ENCODE measurements around the gene C1RL. TPM values are rescaled to one million over a fixed set of nuclear protein-coding genes. Genes with fewer than 3 reads are reported as not detected.

Gene C1RL
- total RNA-seq, 4 donors from 2014 or later, result 85.9 to 126 (median 107) TPM

DNA sequence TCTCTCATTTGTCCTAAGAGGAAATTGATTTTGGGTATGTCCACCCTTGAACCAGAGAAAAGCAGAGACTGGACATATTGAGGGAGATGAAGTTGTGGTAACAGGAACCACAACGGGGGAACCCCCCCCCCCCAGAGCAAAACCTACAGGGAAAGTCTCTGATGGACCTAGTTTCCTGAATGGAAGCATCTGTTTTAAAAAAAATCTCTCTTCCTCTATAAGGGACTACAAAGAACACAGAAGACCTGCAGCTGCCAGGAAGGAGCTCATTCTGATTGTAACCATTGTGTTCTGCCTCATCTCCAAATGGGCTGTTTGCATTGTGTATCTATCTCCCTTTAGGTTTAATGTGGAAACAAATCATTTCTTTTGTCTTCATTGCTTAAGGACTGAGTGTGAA, 35.1 kb downstream of the C1RL start:
- no peak for DNase-seq (ENCODE audit: low spot score)
- TF ChIP-seq, protein P1, sequence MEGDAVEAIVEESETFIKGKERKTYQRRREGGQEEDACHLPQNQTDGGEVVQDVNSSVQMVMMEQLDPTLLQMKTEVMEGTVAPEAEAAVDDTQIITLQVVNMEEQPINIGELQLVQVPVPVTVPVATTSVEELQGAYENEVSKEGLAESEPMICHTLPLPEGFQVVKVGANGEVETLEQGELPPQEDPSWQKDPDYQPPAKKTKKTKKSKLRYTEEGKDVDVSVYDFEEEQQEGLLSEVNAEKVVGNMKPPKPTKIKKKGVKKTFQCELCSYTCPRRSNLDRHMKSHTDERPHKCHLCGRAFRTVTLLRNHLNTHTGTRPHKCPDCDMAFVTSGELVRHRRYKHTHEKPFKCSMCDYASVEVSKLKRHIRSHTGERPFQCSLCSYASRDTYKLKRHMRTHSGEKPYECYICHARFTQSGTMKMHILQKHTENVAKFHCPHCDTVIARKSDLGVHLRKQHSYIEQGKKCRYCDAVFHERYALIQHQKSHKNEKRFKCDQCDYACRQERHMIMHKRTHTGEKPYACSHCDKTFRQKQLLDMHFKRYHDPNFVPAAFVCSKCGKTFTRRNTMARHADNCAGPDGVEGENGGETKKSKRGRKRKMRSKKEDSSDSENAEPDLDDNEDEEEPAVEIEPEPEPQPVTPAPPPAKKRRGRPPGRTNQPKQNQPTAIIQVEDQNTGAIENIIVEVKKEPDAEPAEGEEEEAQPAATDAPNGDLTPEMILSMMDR (IDR thresholded peaks at IDR 0.05), result no peak
- ATAC-seq (ENCODE audit: low FRiP score), result no peak

DNA sequence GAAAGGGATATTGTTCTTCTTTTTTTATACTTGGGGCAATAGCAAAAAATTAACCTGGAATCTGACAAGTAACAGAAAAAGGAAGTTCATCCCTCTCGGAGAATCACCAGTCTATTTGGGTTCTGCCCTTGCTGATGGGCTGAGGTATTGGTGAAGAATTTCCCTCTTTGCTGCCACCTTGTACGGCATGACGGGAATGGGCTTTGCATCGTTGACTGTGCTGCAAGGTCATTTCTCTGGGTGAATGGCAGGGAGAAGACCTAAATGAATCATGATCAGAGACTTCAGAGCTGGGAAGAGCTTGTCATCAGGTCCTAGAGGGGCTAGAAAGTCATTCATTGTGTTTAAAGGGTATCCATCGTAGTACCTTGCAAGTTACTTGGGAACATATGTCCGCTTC, 36.5 kb downstream of the C1RL start:
- TF ChIP-seq, protein P1 (IDR thresholded peaks at IDR 0.05), result no peak
- DNase-seq (ENCODE audit: low spot score) (no peak), ATAC-seq (ENCODE audit: low FRiP score) (no peak)

DNA sequence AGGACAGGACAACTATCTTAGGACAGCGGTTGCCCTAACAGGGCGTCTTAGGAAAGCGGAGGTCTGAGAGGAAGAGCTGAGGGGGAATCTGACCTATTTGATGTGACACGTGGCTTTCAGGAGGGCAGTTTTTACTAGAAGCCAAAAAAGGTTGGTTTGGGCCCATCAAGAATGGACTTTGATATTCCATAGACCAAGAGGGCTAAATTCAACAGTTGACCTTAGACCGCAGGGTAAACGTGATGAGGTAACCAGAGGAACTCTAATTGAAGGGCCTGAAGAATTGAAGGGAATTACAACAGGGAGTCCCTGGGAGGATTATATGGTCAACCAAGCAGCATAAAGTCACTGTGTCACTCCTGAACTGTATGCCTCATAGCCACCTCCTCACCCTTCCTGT, 37.0 kb downstream of the C1RL start:
- DNase-seq (ENCODE audit: low spot score) (no peak), ATAC-seq (ENCODE audit: low FRiP score) (no peak)
- TF ChIP-seq, protein P1 (IDR thresholded peaks at IDR 0.05), result no peak

DNA sequence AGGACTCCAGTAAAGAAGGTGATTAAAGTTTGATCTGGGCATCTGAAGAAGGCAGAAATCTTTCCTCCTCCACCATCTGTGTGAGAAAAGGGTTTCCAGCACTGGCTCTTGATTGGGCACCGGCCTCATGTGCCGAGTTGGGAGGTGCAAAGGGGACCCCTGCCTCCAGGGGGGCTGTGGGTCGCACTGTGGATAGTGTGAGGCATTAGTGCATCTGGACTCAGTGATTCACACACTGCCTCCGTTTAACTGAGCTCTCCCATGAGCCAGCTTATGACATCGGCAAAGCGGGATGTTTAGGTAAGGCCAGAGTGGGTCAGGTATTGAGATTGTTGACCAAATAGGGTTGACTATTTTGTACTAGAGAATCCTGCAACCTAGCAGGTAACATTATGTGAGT, 39.6 kb downstream of the C1RL start:
- DNase-seq (ENCODE audit: low spot score) (no peak), ATAC-seq (ENCODE audit: low FRiP score) (no peak)
- TF ChIP-seq, protein P1 (IDR thresholded peaks at IDR 0.05), result no peak

DNA sequence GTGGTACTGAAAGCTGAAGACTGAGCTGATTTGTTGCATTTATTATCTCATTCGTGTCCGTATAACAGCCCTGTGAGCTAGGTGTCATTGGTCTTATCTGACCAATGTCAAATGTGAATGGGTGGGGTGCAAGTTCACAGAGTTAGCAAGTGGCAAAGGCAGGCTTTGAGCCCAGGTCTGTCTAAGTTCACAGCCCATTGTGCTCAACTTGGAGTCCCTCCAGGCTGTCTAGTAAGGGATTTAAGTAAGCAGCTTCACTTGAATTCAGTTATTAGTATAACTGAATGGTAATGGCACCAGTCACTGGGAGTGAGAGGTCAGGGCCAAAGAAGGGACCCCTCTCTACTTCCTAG, 40.0 kb downstream of the C1RL start:
- peak; percentile 15 for ATAC-seq (ENCODE audit: low FRiP score)
- DNase-seq (ENCODE audit: low spot score), result no peak
- TF ChIP-seq, protein P1 (IDR thresholded peaks at IDR 0.05), result no peak

DNA sequence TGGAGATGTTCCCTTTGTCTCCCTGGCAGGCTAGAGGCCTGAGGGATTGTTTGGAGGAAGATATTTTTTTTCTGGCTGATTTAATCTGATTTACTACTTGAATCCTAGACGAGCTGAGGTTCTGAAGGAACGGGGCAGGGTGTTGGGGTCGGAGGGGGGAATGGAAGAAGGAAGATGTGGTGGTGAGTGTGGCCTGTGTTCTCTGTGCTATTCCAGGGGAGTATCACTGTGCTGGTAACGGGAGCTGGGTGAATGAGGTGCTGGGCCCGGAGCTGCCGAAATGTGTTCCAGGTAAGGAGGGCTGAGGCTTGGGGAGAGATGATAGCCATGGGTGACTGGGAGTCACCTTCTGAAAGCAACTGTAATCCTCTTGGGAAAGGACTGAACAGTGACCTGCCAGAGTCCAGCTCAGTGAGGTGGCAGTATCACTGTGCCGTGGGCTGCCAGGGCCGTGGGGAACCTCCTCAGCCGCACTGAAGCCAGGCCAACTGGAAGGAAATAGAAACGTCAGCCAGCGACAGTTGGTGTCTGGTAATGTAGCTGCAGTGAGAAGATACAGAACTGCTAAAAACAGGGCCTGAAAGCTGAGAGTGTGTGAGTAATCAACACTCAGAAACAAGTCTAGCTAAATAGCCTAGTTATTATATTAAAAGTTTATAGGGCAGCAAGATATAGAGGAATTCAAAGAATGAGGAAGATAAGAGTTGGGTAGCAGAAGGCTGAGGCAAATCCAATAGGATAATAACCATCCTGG, 40.6 kb downstream of the C1RL start:
- no peak for DNase-seq (ENCODE audit: low spot score)
- TF ChIP-seq, protein P1 (IDR thresholded peaks at IDR 0.05), result no peak
- ATAC-seq (ENCODE audit: low FRiP score), result peak; percentile 71

DNA sequence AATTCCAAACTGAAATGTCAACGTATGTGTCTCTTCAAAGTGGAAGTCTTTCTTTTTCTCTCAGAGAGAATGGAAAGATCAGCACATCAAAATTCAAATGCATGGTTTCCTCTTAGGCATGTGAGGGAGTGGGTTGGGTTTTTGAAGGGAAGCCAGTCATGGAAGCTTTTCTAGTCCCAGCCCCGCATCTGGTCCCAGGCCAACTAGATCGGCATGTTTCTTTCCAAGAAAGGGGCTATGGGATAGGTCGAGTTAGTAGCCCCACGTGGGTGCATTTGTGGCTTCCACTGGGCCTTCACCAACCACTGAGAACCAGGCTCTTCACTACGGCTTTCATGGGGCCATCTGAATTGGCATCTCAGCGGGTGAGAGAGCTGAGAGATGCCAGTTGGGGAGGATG, 41.9 kb downstream of the C1RL start:
- no peak for DNase-seq (ENCODE audit: low spot score)
- ATAC-seq (ENCODE audit: low FRiP score), result no peak
- TF ChIP-seq, protein P1 (IDR thresholded peaks at IDR 0.05), result no peak
